Left lung (tissue), 10 donors: ENCODE results near the gene SYNE4. TPM values are rescaled to one million over a fixed set of nuclear protein-coding genes. Genes with fewer than 3 reads are reported as not detected.
"Not testable (repeated sequence)": the region's sequence is repeated elsewhere in the genome, so short reads cannot be mapped to it uniquely, and the experiment has no call there.

Experiments
- ATAC-seq: fragments of 200-7000 bp; cut with Tn5 transposase; one replicate; pipeline ENCODE4 v1.9.1; 2020; ENCODE audit warnings: moderate library complexity
- DNase-seq, 4 donors: peaks; one replicate each; pipeline ENCODE4 v3.0.0-alpha.2; 2013 to 2020
- H3K27ac ChIP-seq, 2 donors: fragments of 200-600 bp; sonication (generic) in 1 of 2; one replicate each; pipeline versions ENCODE4 v1.5.0 to v1.8.0; 2020 to 2021
- H3K27me3 ChIP-seq, 2 donors: fragments of 200-600 bp; sonication (generic) in 1 of 2; one replicate each; pipeline versions ENCODE4 v1.5.0 to v1.8.0; 2020 to 2021
- H3K36me3 ChIP-seq, 2 donors: fragments of 200-600 bp; sonication (generic) in 1 of 2; one replicate each; pipeline versions ENCODE4 v1.5.0 to v1.8.0; 2020 to 2021
- H3K4me1 ChIP-seq, 2 donors: fragments of 200-600 bp; one replicate each; pipeline ENCODE4 v1.8.0; 2021
- H3K4me3 ChIP-seq, 2 donors: fragments of 200-600 bp; sonication (generic) in 1 of 2; one replicate each; pipeline versions ENCODE4 v1.5.0 to v1.8.0; 2020 to 2021; ENCODE audit warnings: mild to moderate bottlenecking in 1 of 2
- H3K9me3 ChIP-seq, 2 donors: fragments of 200-600 bp; sonication (generic) in 1 of 2; one replicate each; pipeline versions ENCODE4 v1.5.0 to v1.8.0; 2020 to 2021
- intact Hi-C, 2 donors: fragments of 100-400 bp; cut with DNase I; formaldehyde crosslinking; loops; one replicate each; pipeline versions ENCODE4 v1.11.2 to v1.14.2; 2022
- polyA plus RNA-seq, 6 donors: library from polyadenylated mRNA; unstranded; fragments of 120-200 nt; gene quantifications; one replicate each; pipeline ENCODE4 v1.2.1, GENCODE V29; 2013; ENCODE audit not compliant: insufficient read length in 6 of 6
- total RNA-seq, 2 donors: library from RNA; stranded (reverse); fragmentation: NEBNext Ultra II Directional; extraction: Animal tissue kit (Norgen Biotek cat#: 25700); gene quantifications; one replicate each; pipeline ENCODE4 v1.2.1, GENCODE V29; 2021
- TF ChIP-seq, protein P1 (sequence below), 2 donors: fragments of 200-600 bp; sonication (generic) in 1 of 2; IDR thresholded peaks; one replicate each; pipeline versions ENCODE4 v1.5.0 to v1.8.0; 2021; ENCODE audit warnings: antibody characterized with exemption in 2 of 2
- donor health status: DM: no; HTN: yes; CAD: no.
- donor health status: DM: no; HTN: no; CAD: no.

The SYNE4 gene
- total and polyA plus RNA-seq, 8 donors, result 6.8 to 13.1 (median 8.7) TPM

DNA sequence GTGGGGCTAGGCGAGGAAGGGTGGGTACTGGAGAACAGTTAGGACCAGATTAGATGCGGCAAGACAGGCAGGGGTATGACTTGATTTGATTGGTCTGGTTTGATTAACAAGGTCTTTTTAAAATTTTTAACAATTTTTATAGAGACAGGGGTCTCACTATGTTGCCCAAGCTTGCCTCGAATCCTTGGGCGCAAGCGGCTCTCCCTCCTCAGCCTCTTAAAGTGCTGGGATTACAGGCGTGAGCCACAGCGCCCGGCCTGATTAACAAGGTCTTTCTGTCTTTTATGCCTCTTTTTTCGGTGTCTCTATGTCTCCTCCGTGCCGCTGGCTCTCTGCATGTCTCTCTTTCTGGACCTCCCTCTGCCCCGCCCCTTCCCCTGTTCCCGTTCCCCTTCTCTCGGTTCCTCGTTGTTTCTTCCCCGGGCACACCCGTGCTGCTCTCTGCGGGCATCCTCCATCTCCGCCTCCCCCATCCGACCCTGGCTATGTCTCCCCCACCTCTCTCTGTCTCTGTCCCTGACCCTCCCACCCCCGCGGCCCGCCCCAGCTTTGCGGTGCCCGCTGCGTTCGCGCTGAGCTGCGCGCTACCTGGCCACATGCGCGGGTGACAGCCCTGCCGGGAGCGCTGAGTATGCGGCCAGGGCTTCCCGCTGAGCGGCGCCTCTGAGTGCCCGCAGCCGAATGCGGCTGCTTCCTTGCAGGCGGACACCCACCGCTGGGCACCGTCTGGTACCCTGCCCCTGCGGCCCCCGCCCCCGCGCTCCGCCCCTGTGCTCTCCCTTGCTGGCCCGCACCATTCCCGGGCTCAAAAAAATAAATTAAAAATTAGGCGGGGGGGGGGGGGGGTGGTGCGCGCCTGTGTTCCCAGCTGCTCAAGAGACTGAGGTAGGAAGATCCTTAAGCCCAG, 21.7 kb downstream of the SYNE4 start:
- Histone ChIP-seq H3K9me3 (peaks cover 0 to 4% of the 10 kb centered on the region in 2 donors), H3K36me3 (no peaks in the 10 kb centered on the region), H3K4me1 (peaks cover 4 to 10% of the 10 kb centered on the region in 2 donors), H3K4me3 (peak overlapping the region in 1 of 2 donors; percentile 35), H3K27me3 (peaks cover 15 to 70% of the 10 kb centered on the region in 2 donors), H3K27ac (no peak overlapping the region)
- DNase-seq, result peak in 1 of 4 donors; percentile 48
- intact Hi-C loops, result no loop called here
- peak; percentile 68 for ATAC-seq
- TF ChIP-seq, protein P1, sequence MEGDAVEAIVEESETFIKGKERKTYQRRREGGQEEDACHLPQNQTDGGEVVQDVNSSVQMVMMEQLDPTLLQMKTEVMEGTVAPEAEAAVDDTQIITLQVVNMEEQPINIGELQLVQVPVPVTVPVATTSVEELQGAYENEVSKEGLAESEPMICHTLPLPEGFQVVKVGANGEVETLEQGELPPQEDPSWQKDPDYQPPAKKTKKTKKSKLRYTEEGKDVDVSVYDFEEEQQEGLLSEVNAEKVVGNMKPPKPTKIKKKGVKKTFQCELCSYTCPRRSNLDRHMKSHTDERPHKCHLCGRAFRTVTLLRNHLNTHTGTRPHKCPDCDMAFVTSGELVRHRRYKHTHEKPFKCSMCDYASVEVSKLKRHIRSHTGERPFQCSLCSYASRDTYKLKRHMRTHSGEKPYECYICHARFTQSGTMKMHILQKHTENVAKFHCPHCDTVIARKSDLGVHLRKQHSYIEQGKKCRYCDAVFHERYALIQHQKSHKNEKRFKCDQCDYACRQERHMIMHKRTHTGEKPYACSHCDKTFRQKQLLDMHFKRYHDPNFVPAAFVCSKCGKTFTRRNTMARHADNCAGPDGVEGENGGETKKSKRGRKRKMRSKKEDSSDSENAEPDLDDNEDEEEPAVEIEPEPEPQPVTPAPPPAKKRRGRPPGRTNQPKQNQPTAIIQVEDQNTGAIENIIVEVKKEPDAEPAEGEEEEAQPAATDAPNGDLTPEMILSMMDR (IDR thresholded peaks at IDR 0.05), result no peak

DNA sequence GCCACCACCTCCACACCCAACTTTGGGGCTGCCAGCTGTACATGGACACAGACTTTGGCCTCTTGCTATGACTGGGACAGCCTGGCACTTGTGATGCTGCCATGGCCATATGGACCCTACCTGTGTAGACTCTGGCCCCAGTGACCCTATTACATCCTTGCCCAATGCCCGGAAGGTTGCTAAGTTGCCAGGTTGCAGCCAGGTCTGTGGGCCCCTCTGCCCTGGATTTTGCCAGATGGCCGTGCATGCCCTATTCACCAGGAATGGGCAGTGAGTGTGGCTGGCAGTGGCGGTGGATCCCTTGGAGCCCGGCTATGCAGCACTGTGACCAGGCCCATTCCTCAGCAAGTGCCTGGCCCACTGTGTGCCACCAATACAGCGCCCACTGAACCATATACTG, 22.5 kb downstream of the SYNE4 start:
- H3K36me3 ChIP-seq, result no peaks in the 10 kb centered on the region
- TF ChIP-seq, protein P1 (IDR thresholded peaks at IDR 0.05), result no peak

DNA sequence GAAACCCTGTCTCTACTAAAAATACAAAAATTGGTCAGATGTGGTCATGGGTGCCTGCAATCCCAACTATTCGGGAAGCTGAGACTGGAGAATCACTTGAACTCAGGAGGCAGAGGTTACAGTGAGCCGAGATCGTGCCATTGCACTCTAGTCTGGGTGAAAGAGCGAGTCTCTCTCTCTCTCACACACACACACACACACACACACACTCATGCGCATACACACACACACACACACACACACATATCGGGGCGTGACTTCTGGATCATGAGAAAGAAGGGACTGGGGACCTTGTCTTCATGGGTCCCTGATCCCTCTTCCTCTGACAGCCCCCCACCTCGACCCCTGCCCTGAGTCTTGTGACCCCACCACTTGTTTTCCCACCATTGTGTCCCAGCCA, 25.4 kb downstream of the SYNE4 start:
- TF ChIP-seq, protein P1 (IDR thresholded peaks at IDR 0.05), result no peak
- Histone ChIP-seq H3K4me1 (peaks cover 4 to 10% of the 10 kb centered on the region in 2 donors), H3K9me3 (no peaks in the 10 kb centered on the region), H3K27ac (no peak overlapping the region), H3K36me3 (no peaks in the 10 kb centered on the region), H3K4me3 (no peak overlapping the region), H3K27me3 (peaks cover 15 to 83% of the 10 kb centered on the region in 2 donors)
- no peak for ATAC-seq
- DNase-seq, result no peak
- intact Hi-C loops, result no loop called here

More for the DNA sequence above, 22.5 kb downstream of the SYNE4 start:
- H3K9me3 ChIP-seq, result peaks cover 0 to 4% of the 10 kb centered on the region in 2 donors
- H3K4me3 ChIP-seq, result no peak overlapping the region
- intact Hi-C loops, result no loop called here
- peaks cover 15 to 75% of the 10 kb centered on the region in 2 donors for H3K27me3 ChIP-seq
- H3K27ac ChIP-seq, result no peak overlapping the region
- ATAC-seq, result no peak
- DNase-seq, result no peak
- H3K4me1 ChIP-seq, result peaks cover 4 to 10% of the 10 kb centered on the region in 2 donors

- intact Hi-C loops, ATAC-seq, H3K9me3 ChIP-seq, H3K4me1 ChIP-seq, H3K27ac ChIP-seq, H3K4me3 ChIP-seq, H3K36me3 ChIP-seq: not testable (repeated sequence)
- peak in 1 of 4 donors; percentile 16 for DNase-seq
- peaks cover under 1 to 80% of the 10 kb centered on the region in 2 donors for H3K27me3 ChIP-seq
Observed at GRCh38 chr19:35980997-35981396, 27.6 kb downstream of the SYNE4 start.

GRCh38 chr19:35978832-35979365, 29.7 kb downstream of the SYNE4 start:
- H3K36me3 ChIP-seq, result no peaks in the 10 kb centered on the region
- TF ChIP-seq, protein P1 (IDR thresholded peaks at IDR 0.05), result no peak
- ATAC-seq (no peak), DNase-seq (peak in 1 of 4 donors; percentile 68)
- H3K27me3 ChIP-seq, result peaks cover 0 to 74% of the 10 kb centered on the region in 2 donors
- no peak overlapping the region for H3K4me3 ChIP-seq
- intact Hi-C loops, result no loop called here
- H3K9me3 ChIP-seq, result no peaks in the 10 kb centered on the region
- no peak overlapping the region for H3K27ac ChIP-seq
- H3K4me1 ChIP-seq, result no peaks in the 10 kb centered on the region
